ENCODE results near the gene DNAI2.
A peak's percentile ranks its signal among the peaks of the same experiment; 100 is the strongest.
"Not testable (repeated sequence)": the region's sequence is repeated elsewhere in the genome, so short reads cannot be mapped to it uniquely, and the experiment has no call there.

DNAI2 gene

GRCh38 chr17:74274709-74275340, 791 bp downstream of the DNAI2 start:
- no peak for DNase-seq (ENCODE audit: low read depth in 1 of 2, low spot score in 1 of 2)

- DNase-seq (ENCODE audit: low read depth in 1 of 2, low spot score in 1 of 2) = no peak
These were observed 2.0 kb downstream of the DNAI2 start for GRCh38 chr17:74276051-74276476.

- no peak for DNase-seq (ENCODE audit: low read depth in 1 of 2, low spot score in 1 of 2)
These were observed 2.5 kb downstream of the DNAI2 start for GRCh38 chr17:74276541-74277009.

GRCh38 chr17:74277935-74278334, 3.9 kb downstream of the DNAI2 start:
- no peak for DNase-seq (ENCODE audit: low read depth in 1 of 2, low spot score in 1 of 2)

GRCh38 chr17:74279617-74280016, 5.6 kb downstream of the DNAI2 start:
- DNase-seq (ENCODE audit: low read depth in 1 of 2, low spot score in 1 of 2) = not testable (repeated sequence)

GRCh38 chr17:74280093-74280513, 6.1 kb downstream of the DNAI2 start:
- peak; percentile 29 to 30 for DNase-seq (ENCODE audit: low read depth in 1 of 2, low spot score in 1 of 2)

- no peak for DNase-seq (ENCODE audit: low read depth in 1 of 2, low spot score in 1 of 2)
These were observed 7.8 kb downstream of the DNAI2 start for GRCh38 chr17:74281799-74282198.

- not testable (repeated sequence) for DNase-seq (ENCODE audit: low read depth in 1 of 2, low spot score in 1 of 2)
These were observed 8.2 kb downstream of the DNAI2 start for GRCh38 chr17:74282274-74282586.

GRCh38 chr17:74282587-74283370, 8.7 kb downstream of the DNAI2 start:
- peak; percentile 21 to 32 for DNase-seq (ENCODE audit: low read depth in 1 of 2, low spot score in 1 of 2)

GRCh38 chr17:74283371-74283673, 9.3 kb downstream of the DNAI2 start:
- no peak for DNase-seq (ENCODE audit: low read depth in 1 of 2, low spot score in 1 of 2)

- no peak for DNase-seq (ENCODE audit: low read depth in 1 of 2, low spot score in 1 of 2)
These were observed 13.1 kb downstream of the DNAI2 start for GRCh38 chr17:74287031-74287602.

- DNase-seq (ENCODE audit: low read depth in 1 of 2, low spot score in 1 of 2) = no peak
These were observed 14.8 kb downstream of the DNAI2 start for GRCh38 chr17:74288785-74289184.

- no peak for DNase-seq (ENCODE audit: low read depth in 1 of 2, low spot score in 1 of 2)
These were observed 15.7 kb downstream of the DNAI2 start for GRCh38 chr17:74289688-74290087.

- no peak for DNase-seq (ENCODE audit: low read depth in 1 of 2, low spot score in 1 of 2)
These were observed 16.3 kb downstream of the DNAI2 start for GRCh38 chr17:74290340-74290739.

GRCh38 chr17:74292495-74292894, 18.5 kb downstream of the DNAI2 start:
- no peak for DNase-seq (ENCODE audit: low read depth in 1 of 2, low spot score in 1 of 2)

GRCh38 chr17:74295625-74296547, 21.9 kb downstream of the DNAI2 start:
- DNase-seq (ENCODE audit: low read depth in 1 of 2, low spot score in 1 of 2) = no peak

- no peak for DNase-seq (ENCODE audit: low read depth in 1 of 2, low spot score in 1 of 2)
These were observed 22.5 kb downstream of the DNAI2 start for GRCh38 chr17:74296548-74296936.

GRCh38 chr17:74297941-74298340, 23.9 kb downstream of the DNAI2 start:
- no peak for DNase-seq (ENCODE audit: low read depth in 1 of 2, low spot score in 1 of 2)

GRCh38 chr17:74298778-74299177, 24.7 kb downstream of the DNAI2 start:
- no peak for DNase-seq (ENCODE audit: low read depth in 1 of 2, low spot score in 1 of 2)

GRCh38 chr17:74299226-74300009, 25.4 kb downstream of the DNAI2 start:
- no peak for DNase-seq (ENCODE audit: low read depth in 1 of 2, low spot score in 1 of 2)

- no peak for DNase-seq (ENCODE audit: low read depth in 1 of 2, low spot score in 1 of 2)
These were observed 29.3 kb downstream of the DNAI2 start for GRCh38 chr17:74303305-74303704.
